GM19395 (cell line): ENCODE results near the gene GALNT15.

Source experiments
- ATAC-seq: cut with Tn5 transposase; IDR thresholded peaks from one replicate; pipeline ENCODE4 v1.9.1; 2021; ENCODE audit warnings: mild to moderate bottlenecking, moderate library complexity; ENCODE audit not compliant: unreplicated experiment

The GALNT15 gene

DNA sequence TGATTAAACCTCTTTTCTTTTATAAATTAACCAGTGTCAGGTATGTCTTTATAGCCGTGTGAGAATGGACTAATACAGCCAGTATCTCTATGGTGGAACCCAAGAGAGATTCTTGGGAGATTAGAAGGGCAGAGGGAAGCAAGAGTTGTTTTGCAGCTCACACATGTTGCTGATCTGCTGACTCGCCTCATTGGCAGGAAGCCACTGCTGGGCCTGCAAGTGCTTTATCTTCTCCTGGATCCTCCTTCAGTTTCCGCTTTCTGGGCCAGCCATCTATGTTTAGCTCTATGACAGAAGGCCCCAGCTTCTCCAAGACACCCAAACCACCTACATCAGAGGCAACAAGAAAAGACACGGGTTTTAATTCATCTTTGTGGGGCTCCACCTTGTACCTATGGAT lies 23.4 kb upstream of the GALNT15 start:
- no peak for ATAC-seq

GRCh38 chr3:16168211-16168610 lies 6.3 kb upstream of the GALNT15 start:
- no peak for ATAC-seq

- ATAC-seq: no peak
Measured at GRCh38 chr3:16171009-16171408, 3.5 kb upstream of the GALNT15 start.

- no peak for ATAC-seq
Measured at GRCh38 chr3:16171825-16172224, 2.7 kb upstream of the GALNT15 start.

DNA sequence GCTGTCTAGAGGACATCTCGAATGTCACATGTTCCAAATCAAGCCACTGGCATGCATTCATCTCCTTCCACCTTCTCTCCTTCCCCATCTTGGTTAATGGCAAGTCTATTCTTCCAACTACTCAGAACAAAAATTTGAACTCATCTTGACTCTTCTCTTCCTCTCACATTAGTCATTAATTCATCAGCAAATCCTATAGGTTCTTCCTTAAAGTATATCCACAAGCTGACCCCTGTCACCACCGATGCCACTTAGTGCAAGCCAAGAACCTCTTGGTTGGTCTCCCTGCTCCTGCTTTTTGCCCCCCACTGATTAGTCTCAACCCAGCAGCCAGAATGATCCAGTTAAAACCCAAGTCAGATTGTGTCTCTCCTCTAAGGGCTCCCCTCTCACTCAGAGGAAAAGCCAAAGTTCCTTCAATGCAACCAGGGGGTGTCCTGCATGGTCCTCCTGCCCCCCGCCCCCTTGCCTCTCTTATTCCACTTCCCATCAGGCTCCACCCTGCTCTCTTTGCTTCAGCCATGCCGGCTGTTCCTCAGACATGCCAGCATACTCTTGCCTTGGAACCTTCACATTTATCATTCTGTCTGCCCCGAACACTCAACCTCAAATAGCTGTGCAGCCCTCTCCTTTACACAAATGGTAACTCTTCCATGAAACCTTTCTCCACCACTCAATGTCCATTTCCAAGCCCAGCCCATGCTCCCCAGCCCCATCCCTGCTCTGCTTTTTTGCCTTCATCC lies 1.0 kb upstream of the GALNT15 start:
- ATAC-seq: no peak

DNA sequence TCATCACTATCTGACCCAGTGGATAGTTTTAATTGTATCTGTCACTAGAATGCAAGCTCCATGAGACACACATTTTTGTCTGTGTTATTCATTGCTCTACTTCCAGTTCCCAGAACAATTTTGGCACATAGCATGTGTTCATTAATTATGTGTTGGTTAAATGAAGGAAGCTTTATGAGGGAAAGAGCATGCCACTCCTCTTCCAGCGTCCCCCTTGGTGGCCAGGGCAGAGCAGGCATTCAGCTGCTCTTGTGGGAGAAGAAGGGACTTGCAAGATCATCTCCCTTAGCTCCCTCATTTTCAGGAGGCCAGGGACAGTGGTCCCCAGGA lies 489 bp upstream of the GALNT15 start:
- ATAC-seq: no peak

DNA sequence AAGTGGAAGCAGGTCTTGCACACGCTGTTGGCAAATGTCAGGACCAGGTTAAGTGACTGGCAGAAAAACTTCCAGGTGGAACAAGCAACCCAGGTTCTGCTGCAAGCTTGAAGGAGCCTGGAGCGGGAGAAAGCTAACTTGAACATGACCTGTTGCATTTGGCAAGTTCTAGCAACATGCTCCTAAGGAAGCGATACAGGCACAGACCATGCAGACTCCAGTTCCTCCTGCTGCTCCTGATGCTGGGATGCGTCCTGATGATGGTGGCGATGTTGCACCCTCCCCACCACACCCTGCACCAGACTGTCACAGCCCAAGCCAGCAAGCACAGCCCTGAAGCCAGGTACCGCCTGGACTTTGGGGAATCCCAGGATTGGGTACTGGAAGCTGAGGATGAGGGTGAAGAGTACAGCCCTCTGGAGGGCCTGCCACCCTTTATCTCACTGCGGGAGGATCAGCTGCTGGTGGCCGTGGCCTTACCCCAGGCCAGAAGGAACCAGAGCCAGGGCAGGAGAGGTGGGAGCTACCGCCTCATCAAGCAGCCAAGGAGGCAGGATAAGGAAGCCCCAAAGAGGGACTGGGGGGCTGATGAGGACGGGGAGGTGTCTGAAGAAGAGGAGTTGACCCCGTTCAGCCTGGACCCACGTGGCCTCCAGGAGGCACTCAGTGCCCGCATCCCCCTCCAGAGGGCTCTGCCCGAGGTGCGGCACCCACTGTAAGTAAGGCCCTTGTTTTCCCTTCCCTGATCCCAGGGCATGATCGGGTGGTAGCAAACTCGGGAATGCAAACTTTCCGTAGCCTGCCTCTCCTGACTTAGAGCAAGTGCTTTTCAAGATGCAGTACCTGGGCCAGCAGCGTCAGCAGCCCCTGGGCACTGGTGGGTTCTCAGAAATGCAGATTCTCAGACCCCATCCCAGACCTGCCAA lies 759 bp downstream of the GALNT15 start:
- ATAC-seq: no peak

DNA sequence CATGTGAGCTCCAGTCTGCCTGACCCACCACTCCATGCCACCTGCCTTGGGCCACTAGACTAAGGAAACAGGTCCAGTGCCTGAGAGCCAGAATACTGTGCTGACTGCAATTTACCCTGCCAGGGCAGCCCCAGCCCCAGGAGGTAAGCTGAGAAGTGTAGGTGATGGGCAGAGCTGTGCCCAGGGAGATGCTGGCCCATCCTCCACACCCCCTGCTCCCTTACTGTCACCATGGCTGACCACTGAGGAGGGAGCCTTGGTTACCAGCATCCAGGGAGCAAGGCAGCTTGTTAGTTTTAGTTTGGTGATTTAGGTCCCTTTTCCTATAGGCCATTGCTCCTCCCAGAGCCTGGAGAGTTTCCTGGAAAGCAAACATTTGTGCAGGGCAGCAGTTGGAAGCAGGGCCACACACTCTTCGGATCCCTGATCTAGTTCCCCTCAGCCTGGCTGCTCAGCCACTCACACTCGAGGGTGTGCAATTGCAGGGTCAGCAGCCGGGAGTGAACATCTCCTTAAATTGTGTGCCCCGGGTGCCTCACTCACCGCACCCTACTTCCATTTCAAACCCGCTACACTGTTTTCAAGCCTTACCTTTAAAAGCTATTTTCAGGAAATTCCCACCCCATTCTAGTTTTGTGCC lies 2.0 kb downstream of the GALNT15 start:
- no peak for ATAC-seq

DNA sequence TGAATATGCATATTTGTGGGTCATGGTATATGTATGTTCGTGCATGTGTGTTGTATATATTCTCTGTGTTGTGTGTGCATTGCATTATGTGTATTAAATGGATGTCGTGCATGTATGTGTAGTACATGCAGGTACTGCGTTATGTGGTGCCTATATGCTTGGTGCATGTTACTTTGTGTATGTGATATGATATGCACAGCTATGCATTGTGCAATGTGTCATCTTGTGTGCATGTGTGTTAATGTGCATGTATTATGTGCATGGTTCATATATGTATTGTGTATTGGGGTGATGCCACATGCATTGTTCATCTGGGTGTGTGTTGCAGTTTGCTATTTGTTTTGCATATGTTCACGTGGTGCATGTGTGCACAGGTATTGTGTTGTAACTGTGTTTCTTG lies 2.9 kb downstream of the GALNT15 start:
- no peak for ATAC-seq

DNA sequence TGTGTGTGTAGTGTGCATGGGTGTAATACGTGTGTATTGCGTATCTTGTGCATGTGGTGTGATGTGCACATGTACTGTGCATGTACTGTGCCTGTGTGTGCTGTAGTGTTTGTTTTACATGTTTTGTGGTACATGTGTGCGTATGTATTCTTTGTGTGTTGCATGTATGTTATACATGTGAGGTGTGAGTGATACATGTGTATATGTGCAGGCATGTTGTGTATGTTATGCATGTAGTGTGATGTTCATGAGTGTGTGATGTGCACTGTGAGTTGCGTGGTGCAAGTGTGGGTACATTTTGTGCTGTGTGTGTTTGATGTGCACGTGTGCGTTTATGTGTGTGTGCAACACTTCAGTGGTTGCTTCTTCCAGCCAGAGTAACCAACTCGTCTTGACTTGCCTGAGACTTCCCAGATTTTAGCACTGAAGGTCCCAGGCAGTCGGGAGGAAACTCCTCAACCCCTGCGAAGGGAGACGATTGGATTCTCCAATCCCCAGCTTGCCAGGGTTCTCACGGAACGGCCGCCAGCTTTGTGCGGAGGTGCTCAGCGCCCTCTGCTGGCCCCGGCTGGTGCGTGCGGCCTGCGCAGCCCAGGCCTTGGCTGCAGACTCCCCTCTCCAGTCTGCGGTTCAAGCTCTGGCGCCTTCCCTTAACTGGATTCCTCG lies 3.6 kb downstream of the GALNT15 start:
- ATAC-seq: peak; percentile 77

- no peak for ATAC-seq
Measured at GRCh38 chr3:16178628-16178988, 4.1 kb downstream of the GALNT15 start.

DNA sequence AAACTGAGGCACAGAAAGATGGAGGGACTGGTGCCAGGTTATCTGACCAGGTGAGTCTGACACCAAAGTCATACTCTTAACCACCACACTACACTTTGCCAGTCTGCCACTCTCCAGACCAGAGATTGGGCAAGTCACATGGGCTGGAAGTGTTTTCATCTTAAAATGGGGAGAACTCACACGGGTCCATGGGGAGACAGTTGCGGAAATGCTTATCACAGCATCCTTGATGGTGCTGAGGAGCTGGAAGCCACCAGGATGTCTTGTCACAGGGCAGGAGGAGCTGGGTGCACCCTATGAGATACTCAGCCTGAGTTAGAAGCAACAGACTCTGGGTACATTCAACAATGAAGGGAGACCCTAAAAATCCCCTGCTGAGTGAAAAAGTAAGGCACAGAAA lies 4.8 kb downstream of the GALNT15 start:
- no peak for ATAC-seq

DNA sequence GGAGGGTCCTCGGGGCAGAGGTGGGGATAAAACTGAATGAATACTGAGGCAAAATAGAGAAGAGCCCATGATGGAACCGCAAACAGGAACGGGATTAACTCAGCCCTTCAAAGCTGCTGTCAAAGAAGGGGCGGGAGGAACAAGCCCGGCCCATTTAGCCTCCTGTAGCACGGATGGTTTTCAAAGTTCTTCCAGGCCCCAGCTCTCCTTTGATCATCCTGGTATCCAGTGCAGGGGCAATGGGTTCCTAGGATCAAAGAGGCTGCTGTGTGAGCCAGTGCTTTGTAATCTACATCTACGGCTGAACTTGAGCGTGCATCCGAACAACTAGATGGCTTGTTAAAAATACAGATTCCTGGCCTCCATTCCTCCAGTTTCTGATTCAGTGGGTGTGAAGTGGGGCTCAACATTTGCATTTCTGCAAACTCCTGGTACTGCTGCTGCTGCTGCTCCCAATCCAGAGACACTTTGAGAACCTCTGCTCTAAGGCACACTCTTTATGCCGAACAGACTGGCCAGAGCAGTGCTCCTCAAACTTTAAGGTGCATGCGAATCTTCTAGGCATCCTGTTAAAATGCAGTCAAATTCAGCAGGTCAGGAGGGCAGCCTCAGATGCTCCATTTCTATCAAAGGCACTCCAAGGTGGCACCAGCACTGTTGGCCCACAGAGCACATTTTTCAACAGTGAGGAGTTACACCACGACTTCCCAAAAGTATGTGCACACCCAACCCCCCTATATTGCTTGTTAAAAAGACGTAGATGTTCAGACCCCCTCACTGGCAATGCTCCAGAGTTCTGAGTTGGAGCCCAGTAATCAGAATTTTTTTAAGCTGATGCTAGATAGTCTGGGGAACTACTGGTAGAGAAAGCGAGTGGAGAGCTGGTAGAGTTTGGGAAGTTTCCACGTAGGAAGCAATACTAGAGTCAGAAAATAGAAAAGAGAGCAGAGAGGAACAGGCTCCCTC lies 5.6 kb downstream of the GALNT15 start:
- no peak for ATAC-seq

- no peak for ATAC-seq
Measured at GRCh38 chr3:16180737-16181134, 6.3 kb downstream of the GALNT15 start.

DNA sequence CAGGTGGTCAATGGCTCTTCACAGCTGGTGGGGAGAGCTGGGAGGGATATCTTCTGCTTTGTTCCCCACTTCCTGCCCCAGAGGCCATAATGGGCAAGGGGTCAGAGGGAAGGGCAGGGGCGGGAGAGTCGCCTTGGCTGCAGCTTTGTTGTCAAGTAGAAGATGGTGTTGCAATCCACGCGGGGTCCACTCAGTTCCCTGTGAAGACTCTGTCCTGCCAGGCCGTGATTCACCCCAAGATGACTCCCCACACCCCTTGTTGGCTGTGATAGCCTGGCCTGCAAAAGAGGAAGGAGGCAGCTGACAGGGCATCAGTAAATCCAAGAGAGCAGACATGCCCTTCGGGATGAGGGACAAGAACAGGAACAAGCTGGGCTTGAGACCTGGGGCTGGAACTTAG lies 6.9 kb downstream of the GALNT15 start:
- no peak for ATAC-seq

- ATAC-seq: no peak
Measured at GRCh38 chr3:16182183-16182582, 7.7 kb downstream of the GALNT15 start.

GRCh38 chr3:16182612-16183011 lies 8.1 kb downstream of the GALNT15 start:
- no peak for ATAC-seq

DNA sequence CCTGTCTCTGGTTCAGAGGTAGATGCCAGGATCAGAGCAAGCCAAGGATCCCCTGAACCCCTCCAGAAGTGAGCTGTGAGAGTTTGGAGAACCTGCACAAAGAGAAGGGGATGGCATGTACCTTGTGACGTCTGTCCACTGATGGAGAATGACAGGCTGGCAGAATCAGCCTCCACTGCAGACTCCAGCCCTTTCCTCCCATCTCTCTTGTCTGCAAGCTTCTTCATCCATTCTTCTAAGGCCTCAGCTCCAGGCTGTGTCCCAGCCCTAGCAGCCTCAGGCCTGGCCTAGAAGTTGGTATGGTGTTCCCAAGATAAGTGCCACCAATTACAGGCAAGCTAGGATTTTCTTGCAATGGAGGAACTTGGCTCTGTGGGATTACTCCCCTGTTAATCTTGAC lies 8.6 kb downstream of the GALNT15 start:
- no peak for ATAC-seq

GRCh38 chr3:16183601-16184270 lies 9.3 kb downstream of the GALNT15 start:
- ATAC-seq: no peak

- ATAC-seq: no peak
Measured at GRCh38 chr3:16186086-16186485, 11.6 kb downstream of the GALNT15 start.
